ENCODE results near the gene PTH2R. TPM values are rescaled to one million over a fixed set of nuclear protein-coding genes. Genes with fewer than 3 reads are reported as not detected.

PTH2R gene
- polyA plus RNA-seq (not detected in 3 replicates), polyA minus RNA-seq (not detected in 3 replicates)
- not detected for polyA plus RNA-seq (2011; ENCODE audit: low read depth)
- polyA plus RNA-seq (2011; cell fraction: cytosol; rRNA removed), result not detected in 2 replicates
- polyA plus RNA-seq (2011; cell fraction: nucleus; rRNA removed), result not detected in 2 replicates
- not detected in 2 replicates for polyA plus RNA-seq (2012; ENCODE audit: low replicate concordance)
- polyA minus RNA-seq (2011; cell fraction: cytosol; rRNA and poly(A)+ RNA removed), result not detected
- polyA minus RNA-seq (2011; cell fraction: nucleus; rRNA and poly(A)+ RNA removed), result not detected in 2 replicates

DNA sequence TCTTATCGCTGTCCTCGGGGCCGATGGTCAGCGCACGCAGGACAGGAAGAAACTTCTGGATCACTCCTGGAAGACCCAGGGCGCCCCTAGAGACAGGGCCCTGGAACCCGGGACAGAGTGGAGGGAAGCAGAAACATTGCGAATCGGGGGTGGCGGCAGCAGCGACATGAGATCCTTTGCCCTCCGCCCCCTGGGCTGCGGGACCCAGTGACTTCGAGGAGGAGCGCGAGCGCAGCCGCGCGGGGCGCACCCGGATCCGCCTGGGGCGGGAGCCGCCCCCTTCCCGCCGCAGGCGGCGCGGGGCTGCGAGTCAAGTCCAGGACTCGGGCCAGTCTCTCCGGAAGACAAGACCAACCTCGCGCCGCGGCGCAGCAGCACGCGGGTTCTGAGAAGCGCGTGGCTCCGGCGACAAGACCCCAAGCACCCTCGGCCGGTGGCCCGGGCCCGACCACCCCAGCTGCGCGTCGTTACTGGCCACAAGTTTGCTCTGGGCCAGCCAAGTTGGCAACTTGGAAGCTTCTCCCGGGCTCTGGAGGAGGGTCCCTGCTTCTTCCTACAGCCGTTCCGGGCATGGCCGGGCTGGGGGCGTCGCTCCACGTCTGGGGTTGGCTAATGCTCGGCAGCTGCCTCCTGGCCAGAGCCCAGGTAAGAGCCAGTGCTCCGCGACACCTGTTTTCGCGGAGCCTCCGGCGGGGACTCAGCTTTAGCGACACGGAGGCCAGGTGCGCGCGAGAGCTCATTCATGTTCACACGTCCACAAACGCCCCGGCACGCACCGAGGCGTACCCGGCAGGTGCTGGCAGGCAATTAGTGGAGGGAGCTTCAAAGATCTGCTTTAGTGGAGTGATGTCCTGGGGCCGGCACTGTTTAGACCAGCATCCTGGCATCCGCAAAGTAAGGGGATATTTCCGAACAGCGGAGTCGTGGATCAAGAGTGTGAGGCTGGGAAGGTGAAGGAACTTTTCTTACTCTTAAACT, at the start of gene PTH2R:
TSS of gene PTH2R (plus strand) at position 319 of the 978 bp plus-strand sequence. CDS start at position 571, 252 bp downstream.
- Histone ChIP-seq H3K36me3 (ENCODE audit: control insufficient read depth in 2 of 2, extremely low read depth in 1 of 2, insufficient read depth in 2 of 2, low read length in 2 of 2) (no peaks in the 10 kb centered on the region), H3K4me1 (ENCODE audit: control insufficient read depth, extremely low read depth, insufficient read depth, low read length) (peaks cover 6% of the 10 kb centered on the region), H3K9me1 (ENCODE audit: control insufficient read depth, extremely low read depth, insufficient read depth, low read length) (no peaks in the 10 kb centered on the region), H3K9ac (ENCODE audit: control insufficient read depth, extremely low read depth, insufficient read depth, low read length) (no peak within 1 kb of the TSS), H4K20me1 (ENCODE audit: control insufficient read depth, extremely low read depth, insufficient read depth, low read length) (no peaks in the 10 kb centered on the region), H3K4me3 (ENCODE audit: control insufficient read depth in 2 of 3, extremely low read depth in 1 of 3, insufficient read depth in 2 of 3, low read depth in 1 of 3, low read length in 3 of 3) (no peak within 1 kb of the TSS), H3K9me3 (ENCODE audit: control insufficient read depth, low read depth, low read length) (no peaks in the 10 kb centered on the region), H3K4me2 (ENCODE audit: control insufficient read depth, extremely low read depth, insufficient read depth, low read depth, low read length) (peak within 1 kb of the TSS; percentile 45), H2AFZ (ENCODE audit: control insufficient read depth, low read length) (no peak within 1 kb of the TSS), H3K27ac (ENCODE audit: control insufficient read depth, insufficient read depth, low read length) (no peak within 1 kb of the TSS), H3K27me3 (ENCODE audit: control insufficient read depth, extremely low read depth, insufficient read depth, low read length) (peaks cover 29% of the 10 kb centered on the region), H3K79me2 (ENCODE audit: control insufficient read depth, insufficient read depth, low read length) (no peaks in the 10 kb centered on the region)
- TF ChIP-seq, protein P1, sequence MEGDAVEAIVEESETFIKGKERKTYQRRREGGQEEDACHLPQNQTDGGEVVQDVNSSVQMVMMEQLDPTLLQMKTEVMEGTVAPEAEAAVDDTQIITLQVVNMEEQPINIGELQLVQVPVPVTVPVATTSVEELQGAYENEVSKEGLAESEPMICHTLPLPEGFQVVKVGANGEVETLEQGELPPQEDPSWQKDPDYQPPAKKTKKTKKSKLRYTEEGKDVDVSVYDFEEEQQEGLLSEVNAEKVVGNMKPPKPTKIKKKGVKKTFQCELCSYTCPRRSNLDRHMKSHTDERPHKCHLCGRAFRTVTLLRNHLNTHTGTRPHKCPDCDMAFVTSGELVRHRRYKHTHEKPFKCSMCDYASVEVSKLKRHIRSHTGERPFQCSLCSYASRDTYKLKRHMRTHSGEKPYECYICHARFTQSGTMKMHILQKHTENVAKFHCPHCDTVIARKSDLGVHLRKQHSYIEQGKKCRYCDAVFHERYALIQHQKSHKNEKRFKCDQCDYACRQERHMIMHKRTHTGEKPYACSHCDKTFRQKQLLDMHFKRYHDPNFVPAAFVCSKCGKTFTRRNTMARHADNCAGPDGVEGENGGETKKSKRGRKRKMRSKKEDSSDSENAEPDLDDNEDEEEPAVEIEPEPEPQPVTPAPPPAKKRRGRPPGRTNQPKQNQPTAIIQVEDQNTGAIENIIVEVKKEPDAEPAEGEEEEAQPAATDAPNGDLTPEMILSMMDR (optimal IDR thresholded peaks at IDR 0.05 in 1 of 3, IDR thresholded peaks at IDR 0.05 in 1 of 3, conservative IDR thresholded peaks at IDR 0.05 in 1 of 3; ENCODE audit: extremely low read depth in 1 of 3, insufficient read depth in 2 of 3, low read length in 3 of 3), result no peak
- peak; percentile 85 for TF ChIP-seq EZH2 (IDR thresholded peaks at IDR 0.05; ENCODE audit: low read length)
- FAIRE-seq, result no peak
- dilution Hi-C loops (cut with MboI; ENCODE audit: extremely low pct_ligation_motif_present, low sequenced_read_pairs), result no loop called here
- no peak for DNase-seq (ENCODE audit: low read depth, low spot score)

DNA sequence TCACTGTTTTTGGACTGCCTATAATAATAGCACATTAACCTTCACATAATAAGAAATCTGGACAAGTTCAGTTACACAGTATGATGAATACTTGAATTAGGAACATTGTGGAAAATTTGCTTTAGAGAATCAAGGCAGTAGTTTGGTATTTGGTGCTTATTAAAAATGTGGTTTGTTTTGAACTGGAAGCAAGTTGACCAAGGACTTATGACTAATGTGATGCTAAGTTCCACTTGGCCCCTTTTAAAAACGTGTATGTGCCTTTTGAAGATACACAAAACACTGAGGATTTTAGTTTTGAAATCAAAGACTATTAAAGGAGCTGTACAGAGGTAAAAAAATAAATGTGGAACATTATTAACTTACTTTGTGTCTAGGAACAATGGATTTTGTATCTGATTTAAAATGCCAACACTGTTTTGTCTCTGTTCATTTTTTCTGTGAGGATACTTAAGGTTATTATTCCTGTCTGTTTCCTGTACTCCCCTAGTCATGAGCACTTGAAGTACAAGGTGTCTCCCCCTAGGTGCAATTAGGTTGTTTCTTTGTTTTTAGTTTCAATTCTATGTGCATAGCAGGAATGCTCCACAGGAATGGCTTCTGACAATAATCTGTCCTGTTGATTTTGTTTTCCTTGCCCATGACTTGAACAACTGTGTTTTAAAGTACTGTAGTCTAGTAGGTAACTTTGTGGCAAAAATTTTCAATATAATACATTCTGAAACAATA, 49.6 kb upstream of the PTH2R start:
- FAIRE-seq (no peak), DNase-seq (ENCODE audit: low read depth, low spot score) (no peak)
- TF ChIP-seq EZH2 (IDR thresholded peaks at IDR 0.05; ENCODE audit: low read length), result no peak
- TF ChIP-seq, protein P1 (optimal IDR thresholded peaks at IDR 0.05 in 1 of 3, IDR thresholded peaks at IDR 0.05 in 1 of 3, conservative IDR thresholded peaks at IDR 0.05 in 1 of 3; ENCODE audit: extremely low read depth in 1 of 3, insufficient read depth in 2 of 3, low read length in 3 of 3), result no peak
- dilution Hi-C loops (cut with MboI; ENCODE audit: extremely low pct_ligation_motif_present, low sequenced_read_pairs), result no loop called here
- Histone ChIP-seq H3K9ac (ENCODE audit: control insufficient read depth, extremely low read depth, insufficient read depth, low read length) (no peak overlapping the region), H3K27me3 (ENCODE audit: control insufficient read depth, extremely low read depth, insufficient read depth, low read length) (no peaks in the 10 kb centered on the region), H3K9me3 (ENCODE audit: control insufficient read depth, low read depth, low read length) (no peaks in the 10 kb centered on the region), H3K79me2 (ENCODE audit: control insufficient read depth, insufficient read depth, low read length) (no peaks in the 10 kb centered on the region), H3K4me3 (ENCODE audit: control insufficient read depth in 2 of 3, extremely low read depth in 1 of 3, insufficient read depth in 2 of 3, low read depth in 1 of 3, low read length in 3 of 3) (no peak overlapping the region), H3K27ac (ENCODE audit: control insufficient read depth, insufficient read depth, low read length) (no peak overlapping the region), H4K20me1 (ENCODE audit: control insufficient read depth, extremely low read depth, insufficient read depth, low read length) (no peaks in the 10 kb centered on the region), H3K9me1 (ENCODE audit: control insufficient read depth, extremely low read depth, insufficient read depth, low read length) (no peaks in the 10 kb centered on the region), H2AFZ (ENCODE audit: control insufficient read depth, low read length) (no peak overlapping the region), H3K4me1 (ENCODE audit: control insufficient read depth, extremely low read depth, insufficient read depth, low read length) (no peaks in the 10 kb centered on the region), H3K36me3 (ENCODE audit: control insufficient read depth in 2 of 2, extremely low read depth in 1 of 2, insufficient read depth in 2 of 2, low read length in 2 of 2) (peaks cover 5 to 6% of the 10 kb centered on the region in 2 experiments), H3K4me2 (ENCODE audit: control insufficient read depth, extremely low read depth, insufficient read depth, low read depth, low read length) (no peak overlapping the region)

All from keratinocyte (primary cell).